Heart right ventricle (tissue), 16 donors: ENCODE results near the gene ST8SIA1. TPM values are rescaled to one million over a fixed set of nuclear protein-coding genes. Genes with fewer than 3 reads are reported as not detected.
A peak's percentile ranks its signal among the peaks of the same experiment; 100 is the strongest.

ENCODE experiments used
- ATAC-seq, 8 donors: fragments of 200-7000 bp; cut with Tn5 transposase; one replicate each; pipeline ENCODE4 v1.9.1; 2020; ENCODE audit warnings: mild to moderate bottlenecking in 8 of 8, moderate library complexity in 8 of 8, moderate number of reproducible peaks in 1 of 8
- DNase-seq, 2 donors: peaks; one replicate each; pipeline ENCODE4 v3.0.0-alpha.2; 2020
- H3K27ac ChIP-seq, 10 donors: fragments of 200-600 bp; sonication (generic) in 2 of 10; one replicate each; pipeline versions ENCODE4 v1.5.0 to v1.8.0; 2020 to 2022; ENCODE audit warnings: mild to moderate bottlenecking in 3 of 10
- H3K27me3 ChIP-seq, 7 donors: fragments of 200-600 bp; one replicate each; pipeline ENCODE4 v1.8.0; 2021 to 2022; ENCODE audit warnings: mild to moderate bottlenecking in 2 of 7
- H3K36me3 ChIP-seq, 9 donors: fragments of 200-600 bp; sonication (generic) in 1 of 9; one replicate each; pipeline versions ENCODE4 v1.5.0 to v1.8.0; 2020 to 2022; ENCODE audit warnings: mild to moderate bottlenecking in 2 of 9
- H3K4me1 ChIP-seq, 9 donors: fragments of 200-600 bp; sonication (generic) in 1 of 9; one replicate each; pipeline versions ENCODE4 v1.5.0 to v1.8.0; 2020 to 2022; ENCODE audit warnings: mild to moderate bottlenecking in 4 of 9
- H3K4me3 ChIP-seq, 10 donors: fragments of 200-600 bp; sonication (generic) in 2 of 10; one replicate each; pipeline versions ENCODE4 v1.5.0 to v1.8.0; 2020 to 2022; ENCODE audit warnings: mild to moderate bottlenecking in 7 of 10, moderate library complexity in 2 of 10
- H3K9me3 ChIP-seq, 11 donors: fragments of 200-600 bp in 10 of 11; sonication (generic) in 2 of 11; one replicate each; pipeline versions ENCODE4 v1.5.0 to v1.8.0; 2013 to 2022; ENCODE audit warnings: mild to moderate bottlenecking in 2 of 11, control low read depth in 1 of 11, moderate library complexity in 1 of 11
- WGBS, 2 donors: extraction: QIAGEN DNeasy Blood & Tissue Kit; methylation state at CpG; one replicate each; pipeline ENCODE4 v1.1.7; 2013; ENCODE audit warnings: inconsistent platforms in 1 of 2; 5-methylcytosine and 5-hydroxymethylcytosine counted together
- intact Hi-C, 10 donors: fragments of 100-400 bp; cut with DNase I; formaldehyde crosslinking; loops; one replicate each; pipeline versions ENCODE4 v1.11.1 to v1.14.2; 2022
- polyA plus RNA-seq, 2 donors: library from polyadenylated mRNA; stranded (reverse); fragments of 200-250 nt; gene quantifications; one replicate each; pipeline ENCODE4 v1.2.3, GENCODE V29; 2013
- total RNA-seq, 10 donors: library from RNA; stranded (reverse); fragmentation: NEBNext Ultra II Directional in 3 of 10; extraction: Animal tissue kit (Norgen Biotek cat#: 25700) in 3 of 10; gene quantifications; one replicate each; pipeline versions ENCODE4 v1.2.1 to v1.2.4, GENCODE V29; 2021 to 2023
- TF ChIP-seq, protein P1 (sequence below), 9 donors: fragments of 200-600 bp; sonication (generic) in 2 of 9; IDR thresholded peaks; one replicate each; pipeline versions ENCODE4 v1.5.0 to v1.8.0; 2021 to 2022; ENCODE audit warnings: antibody characterized with exemption in 9 of 9, mild to moderate bottlenecking in 5 of 9, moderate library complexity in 1 of 9
- donor health status: Arrhythmogenic right ventricular cardiomyopathy.
- donor health status: ischemic (EF 13 %, LVEDD 7.1; RV severe dilation, severe dysfunction).
- donor health status: healthy with polysubstance abuse.
- donor health status: DM: no; HTN: yes; CAD: no.
- donor health status: DM: no; HTN: no; CAD: no.
- donor health status: ischemic (EF 25% LVEDD 6.9; RV normal size, moderate dysfunction).
- donor health status: ischemic (EF 25% LVEDD 5.7; RV mildly dilated, moderate dysfunction).
- donor health status: healthy.
- donor health status: DM: yes; HTN: yes; CAD: no.
- donor health status: Ischemic cardiomyopathy.
- donor health status: ischemic (EF 35%, LVEDD 5.7; RV mildly dilated, moderate dysfunction).
- donor health status: nonischemic (EF 11% LVEDD 7.7; RV severe dilation, severe dysfunction).
- donor health status: DM: yes; HTN: yes; CAD: no.
- donor health status: PGD.
- donor health status: ischemic (EF 29% LVEDD 5.4; RV normal size, mild dysfunction).
- donor health status: nonischemic (EF 23%, LVEDD 6.1; RV moderate dilation, normal function).

The ST8SIA1 gene
- total and polyA plus RNA-seq, 12 donors = 0.93 to 4.9 (median 1.9) TPM

DNA sequence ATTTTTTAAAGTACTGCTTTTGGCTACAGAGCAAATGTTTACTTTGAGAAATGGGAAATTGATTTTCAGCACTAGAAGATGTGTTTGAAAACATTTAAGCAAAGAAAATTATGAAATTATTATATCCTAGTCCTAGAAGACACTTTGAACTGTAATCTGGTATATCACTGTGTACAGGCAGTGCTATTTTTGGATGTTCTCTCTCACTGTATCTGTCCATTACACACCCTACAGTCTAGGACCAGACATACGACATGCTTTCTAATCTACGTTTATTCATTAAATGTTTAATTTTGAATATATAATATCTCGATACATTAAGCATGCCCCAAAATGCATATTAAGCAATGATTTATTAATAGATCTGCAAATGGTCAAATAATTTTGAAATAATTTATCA is 82.5 kb downstream of the ST8SIA1 start:
- DNase-seq (no peak), ATAC-seq (peak in 2 of 8 donors; percentile 47 to 74)
- H3K27me3 ChIP-seq = no peaks in the 10 kb centered on the region
- TF ChIP-seq, protein P1, sequence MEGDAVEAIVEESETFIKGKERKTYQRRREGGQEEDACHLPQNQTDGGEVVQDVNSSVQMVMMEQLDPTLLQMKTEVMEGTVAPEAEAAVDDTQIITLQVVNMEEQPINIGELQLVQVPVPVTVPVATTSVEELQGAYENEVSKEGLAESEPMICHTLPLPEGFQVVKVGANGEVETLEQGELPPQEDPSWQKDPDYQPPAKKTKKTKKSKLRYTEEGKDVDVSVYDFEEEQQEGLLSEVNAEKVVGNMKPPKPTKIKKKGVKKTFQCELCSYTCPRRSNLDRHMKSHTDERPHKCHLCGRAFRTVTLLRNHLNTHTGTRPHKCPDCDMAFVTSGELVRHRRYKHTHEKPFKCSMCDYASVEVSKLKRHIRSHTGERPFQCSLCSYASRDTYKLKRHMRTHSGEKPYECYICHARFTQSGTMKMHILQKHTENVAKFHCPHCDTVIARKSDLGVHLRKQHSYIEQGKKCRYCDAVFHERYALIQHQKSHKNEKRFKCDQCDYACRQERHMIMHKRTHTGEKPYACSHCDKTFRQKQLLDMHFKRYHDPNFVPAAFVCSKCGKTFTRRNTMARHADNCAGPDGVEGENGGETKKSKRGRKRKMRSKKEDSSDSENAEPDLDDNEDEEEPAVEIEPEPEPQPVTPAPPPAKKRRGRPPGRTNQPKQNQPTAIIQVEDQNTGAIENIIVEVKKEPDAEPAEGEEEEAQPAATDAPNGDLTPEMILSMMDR (IDR thresholded peaks at IDR 0.05) = no peak
- H3K4me3 ChIP-seq = no peak overlapping the region
- intact Hi-C loops = no loop called here
- H3K36me3 ChIP-seq = no peaks in the 10 kb centered on the region
- 41 to 67% methylated on average over 3 of the region's 3 CpGs for WGBS, 2 donors
- H3K4me1 ChIP-seq = peaks cover 0 to 20% (median 5%) of the 10 kb centered on the region in 9 donors
- H3K9me3 ChIP-seq = peaks cover 0 to 4% (median 0%) of the 10 kb centered on the region in 11 donors
- H3K27ac ChIP-seq = no peak overlapping the region

DNA sequence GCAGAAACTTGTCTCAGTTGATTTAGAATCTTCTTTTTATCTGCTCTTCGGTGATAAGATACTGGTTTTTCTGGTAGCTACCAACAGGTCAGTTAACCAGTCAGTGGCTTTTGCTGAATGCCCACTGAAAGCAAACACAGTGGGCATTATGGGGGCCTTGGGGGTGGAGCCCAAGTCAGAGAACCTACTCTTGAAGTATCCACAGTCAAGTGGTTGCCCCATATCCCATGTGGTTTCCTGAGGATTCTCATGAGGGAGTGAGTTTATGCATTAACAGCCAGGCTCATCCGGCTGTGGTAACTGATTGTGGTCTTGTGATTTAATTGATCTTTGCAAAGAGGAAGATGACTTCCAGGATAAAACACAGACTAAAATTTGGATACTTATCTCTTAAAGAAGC is 83.7 kb downstream of the ST8SIA1 start:
- Histone ChIP-seq H3K4me1 (peaks cover 0 to 7% (median 0%) of the 10 kb centered on the region in 9 donors), H3K36me3 (no peaks in the 10 kb centered on the region), H3K9me3 (peaks cover 0 to 4% (median 0%) of the 10 kb centered on the region in 11 donors), H3K27ac (no peak overlapping the region), H3K27me3 (no peaks in the 10 kb centered on the region), H3K4me3 (no peak overlapping the region)
- no peak for ATAC-seq
- WGBS, 2 donors = 62 to 64% methylated on average over 2 of the region's 2 CpGs
- TF ChIP-seq, protein P1 (IDR thresholded peaks at IDR 0.05) = no peak
- intact Hi-C loops = no loop called here
- DNase-seq = no peak

DNA sequence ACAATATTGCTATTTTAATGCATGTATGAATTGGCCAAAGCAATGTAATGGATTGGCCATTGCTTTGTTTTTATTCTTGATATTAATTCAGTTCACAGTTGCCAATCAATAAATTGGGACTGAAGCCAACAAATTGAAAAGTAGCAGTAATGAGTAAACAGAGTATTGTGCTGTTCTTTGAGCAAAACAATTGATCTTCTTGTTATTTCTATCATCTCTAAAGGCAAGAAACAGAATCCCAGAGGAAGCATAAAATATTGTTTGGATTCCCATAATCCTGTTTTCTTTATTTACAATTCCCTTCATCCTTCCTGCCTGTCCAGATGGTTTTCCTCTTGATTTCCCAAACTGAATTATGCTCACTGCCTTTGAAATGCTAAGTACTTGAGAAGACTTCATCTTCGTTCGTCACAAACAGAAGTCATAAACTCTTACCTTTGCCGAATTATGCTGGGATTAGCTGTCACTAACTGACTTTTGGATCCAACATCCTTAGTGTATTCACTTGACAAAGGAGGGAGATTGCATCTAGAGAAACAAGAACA is 85.9 kb downstream of the ST8SIA1 start:
- intact Hi-C loops = no loop called here
- Histone ChIP-seq H3K4me1 (no peaks in the 10 kb centered on the region), H3K27ac (no peak overlapping the region), H3K4me3 (no peak overlapping the region), H3K9me3 (peaks cover 0 to 4% (median 0%) of the 10 kb centered on the region in 11 donors), H3K36me3 (no peaks in the 10 kb centered on the region), H3K27me3 (no peaks in the 10 kb centered on the region)
- WGBS, 2 donors = 75 to 77% methylated on average over 3 of the region's 3 CpGs
- ATAC-seq (no peak), DNase-seq (no peak)
- TF ChIP-seq, protein P1 (IDR thresholded peaks at IDR 0.05) = no peak

DNA sequence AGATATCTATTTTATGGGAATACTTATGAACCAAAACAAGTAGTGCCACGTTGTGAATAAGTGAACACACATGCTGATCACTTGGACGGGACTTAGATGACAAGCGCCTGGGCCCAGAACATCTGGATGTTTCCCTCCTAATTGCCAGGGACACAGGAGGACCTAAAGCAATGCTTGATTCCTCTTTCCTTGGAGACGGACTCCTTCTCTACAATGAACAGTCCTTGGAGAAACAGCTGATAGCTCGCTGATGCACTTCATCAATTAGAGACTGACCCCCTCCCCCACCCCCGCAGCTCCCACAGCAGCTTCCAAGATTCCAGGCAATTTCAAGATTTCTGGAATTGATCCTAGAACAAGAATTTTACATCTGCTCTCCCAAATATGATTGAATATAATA is 86.4 kb downstream of the ST8SIA1 start:
- Histone ChIP-seq H3K27ac (no peak overlapping the region), H3K36me3 (no peaks in the 10 kb centered on the region), H3K4me1 (no peaks in the 10 kb centered on the region), H3K4me3 (no peak overlapping the region), H3K27me3 (no peaks in the 10 kb centered on the region), H3K9me3 (peaks cover 0 to 4% (median 0%) of the 10 kb centered on the region in 11 donors)
- 72 to 74% methylated on average over 6 of the region's 6 CpGs for WGBS, 2 donors
- DNase-seq (no peak), ATAC-seq (peak in 5 of 8 donors; percentile 31 to 74 (median 43))
- intact Hi-C loops = no loop called here
- TF ChIP-seq, protein P1 (IDR thresholded peaks at IDR 0.05) = no peak
